LNCAP (cell line): ENCODE data around the gene ARL3.

Experiments used
- CTCF ChIP-seq: fragments of 450-650 bp; IDR thresholded peaks from 2 replicates; pipeline ENCODE4 v1.5.1; 2017; ENCODE audit warnings: mild to moderate bottlenecking

The ARL3 gene

GRCh38 chr10:102713814-102714620 is at the start of gene ARL3:
Gene ARL3 (minus strand): TSS chr10:102714397. CDS start chr10:102714275, 122 bp downstream.
- TF ChIP-seq CTCF = no peak; the same call in 1 of the 2 replicates

- no peak for TF ChIP-seq CTCF
Observed at GRCh38 chr10:102763037-102763607, 48.9 kb upstream of the ARL3 start.

- no peak for TF ChIP-seq CTCF
Observed at GRCh38 chr10:102762401-102763015, 48.3 kb upstream of the ARL3 start.

- TF ChIP-seq CTCF = no peak
Observed at GRCh38 chr10:102761981-102762380, 47.8 kb upstream of the ARL3 start.

- TF ChIP-seq CTCF = no peak
Observed at GRCh38 chr10:102759497-102760210, 45.5 kb upstream of the ARL3 start.

GRCh38 chr10:102758240-102758932 is 44.2 kb upstream of the ARL3 start:
- no peak for TF ChIP-seq CTCF

GRCh38 chr10:102757323-102757722 is 43.1 kb upstream of the ARL3 start:
- no peak for TF ChIP-seq CTCF
